Stimulated activated CD4-positive, alpha-beta T cell treated with anti-CD3 and anti-CD28 coated beads, Interleukin-2, amount 100 ng/mL, for 48 hours (primary cell): Measurements from ENCODE around the gene LMBR1.
"Not testable (repeated sequence)": the region's sequence is repeated elsewhere in the genome, so short reads cannot be mapped to it uniquely, and the experiment has no call there.

ENCODE experiments used
- DNase-seq, 2 donors: peaks; one replicate each; pipeline ENCODE4 v3.0.0-alpha.2; 2020

Gene LMBR1

GRCh38 chr7:156843582-156843981 is 49.4 kb downstream of the LMBR1 start:
- not testable (repeated sequence) for DNase-seq

GRCh38 chr7:156843157-156843556 is 49.8 kb downstream of the LMBR1 start:
- no peak for DNase-seq

- no peak for DNase-seq
These were observed 50.2 kb downstream of the LMBR1 start for GRCh38 chr7:156842740-156843140.

- no peak for DNase-seq
These were observed 50.7 kb downstream of the LMBR1 start for GRCh38 chr7:156842317-156842716.

- no peak for DNase-seq
These were observed 51.5 kb downstream of the LMBR1 start for GRCh38 chr7:156841497-156841896.

- DNase-seq = no peak
These were observed 52.8 kb downstream of the LMBR1 start for GRCh38 chr7:156840134-156840533.

- DNase-seq = no peak
These were observed 56.5 kb downstream of the LMBR1 start for GRCh38 chr7:156836443-156836842.

- DNase-seq = no peak
These were observed 58.5 kb downstream of the LMBR1 start for GRCh38 chr7:156834462-156834861.

- DNase-seq = no peak
These were observed 59.7 kb downstream of the LMBR1 start for GRCh38 chr7:156833312-156833711.

GRCh38 chr7:156832195-156832877 is 60.6 kb downstream of the LMBR1 start:
- DNase-seq = no peak

- no peak for DNase-seq
These were observed 63.2 kb downstream of the LMBR1 start for GRCh38 chr7:156829669-156830336.

- no peak for DNase-seq
These were observed 65.3 kb downstream of the LMBR1 start for GRCh38 chr7:156827587-156828203.

- DNase-seq = no peak
These were observed 69.5 kb downstream of the LMBR1 start for GRCh38 chr7:156823435-156823834.

GRCh38 chr7:156820445-156821063 is 72.4 kb downstream of the LMBR1 start:
- DNase-seq = no peak

GRCh38 chr7:156819733-156820295 is 73.2 kb downstream of the LMBR1 start:
- DNase-seq = no peak

- no peak for DNase-seq
These were observed 74.8 kb downstream of the LMBR1 start for GRCh38 chr7:156818133-156818532.

GRCh38 chr7:156816943-156817572 is 75.9 kb downstream of the LMBR1 start:
- no peak for DNase-seq

GRCh38 chr7:156811706-156812105 is 81.3 kb downstream of the LMBR1 start:
- DNase-seq = no peak

- not testable (repeated sequence) for DNase-seq
These were observed 89.3 kb downstream of the LMBR1 start for GRCh38 chr7:156803656-156804055.

- DNase-seq = no peak
These were observed 90.8 kb downstream of the LMBR1 start for GRCh38 chr7:156802214-156802613.

GRCh38 chr7:156795415-156795814 is 97.6 kb downstream of the LMBR1 start:
- DNase-seq = no peak

- DNase-seq = no peak
These were observed 99.6 kb downstream of the LMBR1 start for GRCh38 chr7:156793334-156793733.

GRCh38 chr7:156792611-156793010 is 100.4 kb downstream of the LMBR1 start:
- no peak for DNase-seq
